Uterus (tissue), 4 donors: Measurements from ENCODE around the gene RASA3. TPM values are rescaled to one million over a fixed set of nuclear protein-coding genes. Genes with fewer than 3 reads are reported as not detected.

Experiments used
- DNase-seq, 2 donors: peaks; one replicate each; pipeline ENCODE4 v3.0.0-alpha.2; 2019 to 2020
- H3K27ac ChIP-seq, 2 donors: fragments of 200-600 bp; sonication (generic); 1 replicate in 1 of 2; 2 replicates in 1 of 2; pipeline ENCODE4 v1.5.1; 2016 to 2018
- H3K27me3 ChIP-seq, 2 donors: fragments of 200-600 bp; sonication (generic); one replicate each; pipeline ENCODE4 v1.5.1; 2018 to 2019; ENCODE audit warnings: control low read depth in 1 of 2
- H3K36me3 ChIP-seq, 2 donors: fragments of 200-600 bp; sonication (generic); one replicate each; pipeline ENCODE4 v1.5.1; 2019; ENCODE audit warnings: control low read depth in 1 of 2
- H3K4me1 ChIP-seq, 2 donors: fragments of 200-600 bp; sonication (generic); one replicate each; pipeline ENCODE4 v1.5.1; 2018 to 2019; ENCODE audit warnings: control low read depth in 1 of 2
- H3K4me3 ChIP-seq, 2 donors: fragments of 200-600 bp; sonication (generic); 1 replicate in 1 of 2; 2 replicates in 1 of 2; pipeline ENCODE4 v1.5.1; 2018 to 2019; ENCODE audit warnings: mild to moderate bottlenecking in 1 of 2
- H3K9me3 ChIP-seq, 2 donors: fragments of 200-600 bp; sonication (generic); one replicate each; pipeline ENCODE4 v1.5.1; 2019; ENCODE audit warnings: control low read depth in 1 of 2
- CTCF ChIP-seq, 4 experiments: fragments of 200-600 bp in 2 of 4; fragments of 450-650 bp in 2 of 4; sonication (generic) in 2 of 4; IDR thresholded peaks; one replicate each; pipeline ENCODE4 v1.5.1; 2016 to 2019; ENCODE audit warnings: antibody characterized with exemption in 4 of 4, mild to moderate bottlenecking in 2 of 4, moderate library complexity in 1 of 4
- POLR2A ChIP-seq, 2 donors: fragments of 450-650 bp; IDR thresholded peaks; one replicate each; pipeline ENCODE4 v1.6.1; 2016; ENCODE audit warnings: antibody characterized with exemption in 2 of 2, mild to moderate bottlenecking in 1 of 2, moderate library complexity in 1 of 2
- intact Hi-C: fragments of 100-400 bp; cut with DNase I; formaldehyde crosslinking; loops from one replicate; pipeline ENCODE4 v1.15.1; 2023; ENCODE audit warnings: low total_unique reads
- total RNA-seq, 4 donors: library from RNA; depleted of rRNA in 3 of 4; stranded (reverse); fragments of >200 nt in 3 of 4; gene quantifications; one replicate each; pipeline versions ENCODE4 v1.1.0 to v1.2.4, GENCODE V29; 2014 to 2023
- donor health status: DM: yes; HTN: yes; CAD: no.

Gene RASA3
- total RNA-seq, 4 donors from 2014 or later: 8.5 to 31.6 (median 17.2) TPM

- H3K4me1 ChIP-seq: peaks cover 0 to 3% of the 10 kb centered on the region in 2 donors
- H3K9me3 ChIP-seq: no peaks in the 10 kb centered on the region
- no peak overlapping the region for H3K27ac ChIP-seq
- DNase-seq: peak in 1 of 2 donors; percentile 14
- no peak overlapping the region for H3K4me3 ChIP-seq
- intact Hi-C loops: no loop called here
- H3K36me3 ChIP-seq: no peaks in the 10 kb centered on the region
- H3K27me3 ChIP-seq: no peaks in the 10 kb centered on the region
- TF ChIP-seq CTCF (IDR thresholded peaks at IDR 0.05) (no peak), POLR2A (IDR thresholded peaks at IDR 0.05) (no peak)
Observed at GRCh38 chr13:114102131-114102520, 30.3 kb downstream of the RASA3 start.

GRCh38 chr13:114101358-114102130, 30.9 kb downstream of the RASA3 start:
- intact Hi-C loops: no loop called here
- peak overlapping the region; percentile 67 to 69 for H3K27ac ChIP-seq
- DNase-seq: peak; percentile 32 to 41

GRCh38 chr13:114100446-114101357, 31.7 kb downstream of the RASA3 start:
- peak; percentile 19 to 20 for DNase-seq
- peak overlapping the region; percentile 67 to 69 for H3K27ac ChIP-seq
- H3K4me1 ChIP-seq: peaks cover 0 to 3% of the 10 kb centered on the region in 2 donors
- H3K9me3 ChIP-seq: no peaks in the 10 kb centered on the region
- H3K27me3 ChIP-seq: no peaks in the 10 kb centered on the region
- no peak overlapping the region for H3K4me3 ChIP-seq
- no peaks in the 10 kb centered on the region for H3K36me3 ChIP-seq
- no peak for TF ChIP-seq POLR2A (IDR thresholded peaks at IDR 0.05)
- TF ChIP-seq CTCF (IDR thresholded peaks at IDR 0.05): no peak
- intact Hi-C loops: no loop called here

More at GRCh38 chr13:114101358-114102130, 30.9 kb downstream of the RASA3 start:
- Histone ChIP-seq H3K27me3 (no peaks in the 10 kb centered on the region), H3K9me3 (no peaks in the 10 kb centered on the region), H3K4me1 (peaks cover 0 to 3% of the 10 kb centered on the region in 2 donors), H3K36me3 (no peaks in the 10 kb centered on the region), H3K4me3 (no peak overlapping the region)
- TF ChIP-seq CTCF (IDR thresholded peaks at IDR 0.05) (no peak), POLR2A (IDR thresholded peaks at IDR 0.05) (no peak)

GRCh38 chr13:114099918-114100445, 32.4 kb downstream of the RASA3 start:
- intact Hi-C loops: no loop called here
- peak; percentile 14 to 27 for DNase-seq

More at GRCh38 chr13:114099918-114100445, 32.4 kb downstream of the RASA3 start:
- peak overlapping the region; percentile 67 to 69 for H3K27ac ChIP-seq
- no peaks in the 10 kb centered on the region for H3K27me3 ChIP-seq
- H3K4me1 ChIP-seq: peaks cover 0 to 3% of the 10 kb centered on the region in 2 donors
- no peaks in the 10 kb centered on the region for H3K9me3 ChIP-seq
- no peaks in the 10 kb centered on the region for H3K36me3 ChIP-seq
- no peak overlapping the region for H3K4me3 ChIP-seq
- TF ChIP-seq POLR2A (IDR thresholded peaks at IDR 0.05) (no peak), CTCF (IDR thresholded peaks at IDR 0.05) (no peak)
